Epithelial cell of prostate (primary cell): ENCODE measurements around the gene TRDMT1.
"Not testable (repeated sequence)": the region's sequence is repeated elsewhere in the genome, so short reads cannot be mapped to it uniquely, and the experiment has no call there.

Experiments
- DNase-seq: peaks from one replicate; pipeline ENCODE4 v3.0.0-alpha.2; 2011; ENCODE audit warnings: low read depth, low spot score
- H3K27ac ChIP-seq: fragments of 450-650 bp; 2 replicates; pipeline ENCODE4 v1.5.1; 2017; ENCODE audit warnings: mild to moderate bottlenecking

Gene TRDMT1

DNA sequence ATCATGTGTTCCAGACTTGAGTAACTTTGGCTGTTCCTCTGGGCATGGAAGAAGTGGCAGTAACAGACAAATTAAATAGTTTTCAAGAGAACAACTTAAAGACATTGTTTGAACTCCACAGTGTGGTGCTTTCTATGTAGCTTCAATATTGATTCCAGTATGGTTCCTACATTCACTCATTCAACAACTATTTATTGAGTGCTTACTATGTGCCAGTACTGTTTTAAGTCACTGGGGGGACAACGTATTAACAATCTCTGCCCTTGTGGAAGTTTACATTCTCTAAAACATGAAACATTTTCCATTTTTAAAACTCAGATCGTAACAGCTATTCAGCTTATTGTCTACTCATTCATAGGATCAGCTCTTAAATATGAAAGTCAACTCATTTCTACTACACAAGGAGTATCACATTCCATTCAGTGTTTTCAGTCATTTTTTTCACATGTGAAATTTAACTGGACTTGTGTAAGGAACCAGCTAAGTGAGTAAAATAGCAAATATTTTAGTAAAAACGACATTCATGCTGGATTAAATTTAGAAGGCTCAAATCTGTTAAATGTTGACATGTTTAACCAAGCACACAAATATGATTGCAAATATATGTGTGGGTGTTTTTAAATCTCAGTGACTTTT is 58.3 kb downstream of the TRDMT1 start:
- H3K27ac ChIP-seq, result no peak overlapping the region
- DNase-seq, result no peak

- H3K27ac ChIP-seq, result no peak overlapping the region
- DNase-seq, result no peak
Measured at GRCh38 chr10:17141504-17142229, 59.8 kb downstream of the TRDMT1 start.

- H3K27ac ChIP-seq, result no peak overlapping the region
- DNase-seq, result no peak
Measured at GRCh38 chr10:17140386-17140761, 61.1 kb downstream of the TRDMT1 start.

DNA sequence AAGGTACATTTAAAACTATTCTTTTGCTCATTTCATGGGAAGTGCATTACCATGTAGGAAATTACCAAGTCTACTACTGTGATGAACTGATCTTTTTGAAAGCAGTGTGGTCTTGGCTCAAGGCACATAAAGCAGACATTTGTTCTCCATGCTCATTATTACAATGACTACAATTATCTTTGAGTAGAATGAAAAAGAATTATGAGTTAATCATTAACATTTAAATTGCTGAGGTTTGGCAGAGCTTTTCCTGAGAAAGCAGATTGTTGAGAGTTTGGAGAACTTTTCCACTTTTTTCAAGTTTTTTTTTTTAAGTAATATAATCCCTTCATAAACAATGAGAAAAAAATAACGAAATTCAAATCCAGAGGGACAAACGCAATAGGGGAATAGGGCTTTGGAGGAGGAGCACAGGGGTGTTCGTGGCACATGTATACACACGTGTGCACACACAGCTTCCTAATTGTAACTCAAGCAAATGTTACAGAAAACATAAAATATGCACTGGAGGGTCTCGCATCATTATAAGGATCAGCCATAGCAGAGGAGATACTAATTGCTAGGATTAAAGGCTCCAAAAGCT is 62.9 kb downstream of the TRDMT1 start:
- DNase-seq, result no peak
- H3K27ac ChIP-seq, result no peak overlapping the region

- no peak for DNase-seq
- H3K27ac ChIP-seq, result no peak overlapping the region
Measured at GRCh38 chr10:17134737-17135260, 66.7 kb downstream of the TRDMT1 start.

DNA sequence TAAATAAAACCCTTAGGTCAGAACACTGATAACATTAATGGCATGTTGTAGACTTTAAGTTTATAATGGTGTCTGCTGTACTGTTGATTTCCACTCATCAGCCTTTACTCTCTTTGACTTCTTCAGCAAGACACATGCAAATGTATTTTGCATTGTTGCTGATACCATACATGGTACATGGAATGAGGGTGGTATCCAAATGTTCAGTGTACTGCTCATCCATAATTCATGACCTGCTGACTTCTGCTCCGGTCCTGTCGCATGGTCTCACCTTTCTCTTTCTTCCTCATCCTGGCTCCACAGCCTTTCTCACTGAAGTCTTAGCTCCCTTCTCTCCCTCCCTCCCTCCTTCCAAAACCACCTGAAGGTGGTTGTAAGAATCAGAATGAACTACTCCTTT is 67.2 kb downstream of the TRDMT1 start:
- H3K27ac ChIP-seq, result no peak overlapping the region
- DNase-seq, result no peak

DNA sequence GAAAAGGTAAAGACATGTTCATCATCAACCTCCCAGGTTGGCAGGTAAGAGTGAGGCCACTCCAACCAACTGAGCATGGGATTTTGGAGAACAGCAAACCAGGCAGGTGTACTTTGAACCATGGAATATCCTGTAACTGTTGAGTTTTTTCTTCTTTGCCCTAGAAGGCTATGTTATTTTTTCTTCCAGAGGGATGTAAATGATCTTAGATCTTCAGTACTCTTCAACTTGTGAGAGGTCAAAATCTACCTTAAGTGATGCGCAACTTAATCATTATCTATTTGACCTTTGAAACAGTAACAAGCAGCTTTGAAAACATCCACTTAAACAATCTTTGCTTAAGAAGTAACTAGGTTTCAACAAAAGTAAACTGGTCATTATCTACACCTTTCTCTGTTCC is 71.7 kb downstream of the TRDMT1 start, which contains the start of gene CUBN:
TSS of gene CUBN (minus strand) at position 71 of the 400 bp plus-strand sequence. CDS start at position 25, 46 bp downstream.
- no peak within 1 kb of the TSS for H3K27ac ChIP-seq
- DNase-seq, result no peak

- H3K27ac ChIP-seq, result no peak overlapping the region
- DNase-seq, result no peak
Measured at GRCh38 chr10:17128261-17128660, 73.2 kb downstream of the TRDMT1 start.

DNA sequence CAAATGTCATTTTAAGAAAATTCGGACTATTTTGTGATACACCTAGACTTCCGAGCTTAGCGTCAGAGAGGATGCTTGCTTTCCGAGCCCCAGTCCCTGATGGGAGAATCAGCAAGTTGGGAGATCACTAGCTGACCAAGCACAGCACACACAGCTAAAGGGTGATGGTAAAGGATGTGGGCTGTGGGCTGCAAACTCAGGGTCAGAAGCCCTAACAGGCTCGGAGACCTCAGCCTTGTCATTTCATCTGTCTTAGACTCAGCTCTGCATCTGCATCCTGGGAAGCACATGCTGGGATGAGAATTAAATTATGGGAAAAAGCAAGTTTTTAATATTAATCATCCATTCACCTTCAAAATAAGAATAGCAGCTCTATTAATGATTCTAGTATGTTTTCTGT is 75.1 kb downstream of the TRDMT1 start:
- no peak overlapping the region for H3K27ac ChIP-seq
- DNase-seq, result no peak

DNA sequence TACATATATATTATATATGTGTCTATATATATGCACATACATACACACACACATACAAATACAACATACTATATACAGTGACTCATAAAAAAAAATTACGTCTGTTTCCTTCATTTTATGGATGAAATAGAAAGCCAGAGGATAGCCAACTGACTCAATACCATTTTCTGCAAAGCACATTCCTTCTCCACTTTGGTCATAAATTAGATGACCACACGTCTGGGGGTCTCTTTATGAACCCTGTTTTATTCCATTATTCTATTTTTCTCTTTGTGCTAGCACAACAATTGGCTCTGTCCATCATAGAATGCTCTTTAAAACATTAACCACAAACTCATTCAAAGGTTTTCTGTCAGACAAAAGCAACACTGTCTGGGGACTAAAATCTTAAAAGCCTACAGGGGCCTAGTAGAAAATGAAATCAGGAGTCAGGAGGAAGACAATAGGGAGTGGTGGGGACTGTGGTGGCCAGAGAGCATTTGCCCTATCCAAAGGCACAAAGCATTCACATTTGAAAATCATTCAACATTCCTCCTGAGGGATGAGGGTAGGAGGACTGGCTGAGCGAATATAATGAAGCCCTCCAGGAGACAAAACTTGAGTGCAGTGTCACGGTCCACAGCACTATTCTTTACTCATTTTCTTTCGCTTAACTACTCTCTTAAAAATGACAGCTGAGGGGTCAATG is 76.1 kb downstream of the TRDMT1 start:
- DNase-seq, result no peak
- H3K27ac ChIP-seq, result no peak overlapping the region

DNA sequence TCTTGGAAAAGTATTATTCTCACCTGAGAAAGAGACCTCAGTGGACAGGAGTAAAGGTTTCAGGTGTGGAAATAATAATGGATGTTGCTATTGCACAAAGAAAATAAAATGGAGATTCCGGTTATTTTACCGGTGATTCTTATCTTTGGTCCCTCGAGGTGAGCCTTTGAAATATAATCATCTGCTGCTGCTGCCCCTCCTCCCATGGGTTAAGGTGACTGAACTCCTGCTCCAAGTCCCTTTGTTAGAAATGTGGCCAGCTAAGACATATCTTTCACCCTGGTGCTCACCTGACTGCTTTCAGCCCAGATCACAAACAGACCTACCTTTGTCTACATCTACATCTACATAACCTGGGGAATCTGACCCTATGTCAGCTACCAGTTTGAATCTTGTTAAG is 77.5 kb downstream of the TRDMT1 start:
- no peak overlapping the region for H3K27ac ChIP-seq
- no peak for DNase-seq

GRCh38 chr10:17122726-17123661 is 78.5 kb downstream of the TRDMT1 start:
- H3K27ac ChIP-seq, result no peak overlapping the region
- DNase-seq, result no peak

DNA sequence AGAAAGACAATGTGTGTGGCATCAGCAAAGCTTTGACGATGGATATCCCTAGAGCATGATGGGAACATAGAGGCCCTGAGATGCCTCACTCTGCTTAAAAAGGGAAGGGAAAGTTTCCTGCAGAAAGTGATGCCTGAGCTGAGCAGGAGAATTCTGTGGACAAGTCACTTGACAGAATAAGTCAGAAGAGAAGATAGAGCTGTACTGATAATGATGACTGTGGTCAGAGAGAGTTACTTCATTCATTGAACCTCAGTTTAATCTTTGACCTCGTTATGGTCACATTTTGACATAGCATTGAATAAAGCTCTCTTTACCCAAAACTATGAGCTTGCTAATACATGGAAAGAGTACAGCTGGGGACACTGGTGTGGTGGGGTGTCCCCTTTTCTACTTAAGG is 79.4 kb downstream of the TRDMT1 start:
- no peak overlapping the region for H3K27ac ChIP-seq
- no peak for DNase-seq

- H3K27ac ChIP-seq, result no peak overlapping the region
- no peak for DNase-seq
Measured at GRCh38 chr10:17120694-17121093, 80.8 kb downstream of the TRDMT1 start.

- no peak for DNase-seq
- no peak overlapping the region for H3K27ac ChIP-seq
Measured at GRCh38 chr10:17119845-17120244, 81.6 kb downstream of the TRDMT1 start.

- no peak overlapping the region for H3K27ac ChIP-seq
- no peak for DNase-seq
Measured at GRCh38 chr10:17116193-17116592, 85.3 kb downstream of the TRDMT1 start.

DNA sequence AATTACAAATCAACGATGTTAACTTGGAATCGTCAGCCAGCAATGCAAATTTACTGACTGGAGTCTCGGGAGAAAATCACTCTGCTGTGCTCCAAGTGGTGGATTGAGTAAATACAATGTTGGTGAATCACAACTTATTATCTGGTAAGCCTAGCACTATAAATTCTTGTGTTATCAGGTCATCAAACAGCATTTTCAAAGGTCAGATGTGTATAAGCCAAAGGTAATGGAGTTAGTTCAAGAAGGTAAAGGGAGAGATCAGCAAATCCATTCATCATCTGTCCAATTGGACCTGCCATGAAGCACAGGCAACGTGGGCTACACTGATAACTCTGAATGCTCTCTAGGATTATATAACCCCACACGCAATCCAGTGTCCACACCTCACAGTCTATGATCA is 85.8 kb downstream of the TRDMT1 start:
- no peak for DNase-seq
- H3K27ac ChIP-seq, result no peak overlapping the region

DNA sequence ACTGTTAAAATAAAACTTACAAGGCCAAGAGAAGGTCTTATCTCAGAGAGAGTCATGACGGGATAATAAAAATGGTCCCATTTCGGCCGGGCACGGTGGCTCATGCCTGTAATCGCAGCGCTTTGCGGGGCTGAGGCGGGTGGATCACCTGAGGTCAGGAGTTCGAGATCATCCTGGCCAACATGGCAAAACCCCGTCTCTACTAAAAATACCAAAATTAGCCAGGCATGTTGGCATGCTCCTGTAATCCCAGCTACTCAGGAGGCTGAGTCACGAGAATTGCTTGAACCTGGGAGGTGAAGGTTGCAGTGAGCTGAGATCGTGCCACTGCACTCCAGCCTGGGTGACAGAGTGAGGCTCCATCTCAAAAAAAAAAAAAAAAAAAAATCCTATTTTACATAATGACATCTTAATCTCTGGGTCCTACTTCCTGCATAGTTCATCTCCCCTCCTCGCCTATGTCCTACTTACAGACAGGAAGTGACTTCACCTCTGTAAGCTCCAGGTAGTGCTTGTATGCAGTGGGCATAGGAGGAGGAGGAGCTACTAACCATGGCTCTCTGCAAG is 86.5 kb downstream of the TRDMT1 start:
- not testable (repeated sequence) for H3K27ac ChIP-seq, DNase-seq

- no peak overlapping the region for H3K27ac ChIP-seq
Measured at GRCh38 chr10:17113889-17114540, 87.5 kb downstream of the TRDMT1 start.

More at GRCh38 chr10:17113889-17114540, 87.5 kb downstream of the TRDMT1 start:
- no peak for DNase-seq
